Right atrium auricular region (tissue), 2 donors: ENCODE data around the gene SELENOI. TPM values are rescaled to one million over a fixed set of nuclear protein-coding genes. Genes with fewer than 3 reads are reported as not detected.

ENCODE experiments used
- DNase-seq: peaks from one replicate; pipeline ENCODE4 v3.0.0-alpha.2; 2019; ENCODE audit warnings: low spot score
- H3K27ac ChIP-seq, 2 donors: fragments of 200-600 bp; sonication (generic); 1 replicate in 1 of 2; 2 replicates in 1 of 2; pipeline ENCODE4 v1.5.1; 2016 to 2019
- H3K27me3 ChIP-seq, 2 donors: fragments of 200-600 bp; sonication (generic); one replicate each; pipeline versions ENCODE4 v1.5.1 to v1.6.0; 2017 to 2019
- H3K36me3 ChIP-seq: fragments of 200-600 bp; sonication (generic); one replicate; pipeline ENCODE4 v1.5.1; 2016
- H3K4me1 ChIP-seq, 2 donors: fragments of 200-600 bp; sonication (generic); one replicate each; pipeline versions ENCODE4 v1.5.1 to v1.6.0; 2017 to 2019
- H3K4me3 ChIP-seq, 2 donors: fragments of 200-600 bp; sonication (generic); 1 replicate in 1 of 2; 2 replicates in 1 of 2; pipeline ENCODE4 v1.5.1; 2017 to 2019; ENCODE audit warnings: mild to moderate bottlenecking in 1 of 2, moderate library complexity in 1 of 2
- H3K9me3 ChIP-seq, 2 donors: fragments of 200-600 bp; sonication (generic); one replicate each; pipeline ENCODE4 v1.5.1; 2019
- CTCF ChIP-seq, 2 donors: fragments of 200-600 bp; sonication (generic); IDR thresholded peaks; one replicate each; pipeline ENCODE4 v1.5.1; 2019; ENCODE audit warnings: antibody characterized with exemption in 2 of 2
- total RNA-seq, 2 donors: library from RNA; depleted of rRNA; stranded (reverse); fragments of >200 nt; gene quantifications; one replicate each; pipeline ENCODE4 v1.1.0, GENCODE V29; 2016

Gene SELENOI
- total RNA-seq, 2 donors from 2014 or later: 7.6 to 11.6 TPM

DNA sequence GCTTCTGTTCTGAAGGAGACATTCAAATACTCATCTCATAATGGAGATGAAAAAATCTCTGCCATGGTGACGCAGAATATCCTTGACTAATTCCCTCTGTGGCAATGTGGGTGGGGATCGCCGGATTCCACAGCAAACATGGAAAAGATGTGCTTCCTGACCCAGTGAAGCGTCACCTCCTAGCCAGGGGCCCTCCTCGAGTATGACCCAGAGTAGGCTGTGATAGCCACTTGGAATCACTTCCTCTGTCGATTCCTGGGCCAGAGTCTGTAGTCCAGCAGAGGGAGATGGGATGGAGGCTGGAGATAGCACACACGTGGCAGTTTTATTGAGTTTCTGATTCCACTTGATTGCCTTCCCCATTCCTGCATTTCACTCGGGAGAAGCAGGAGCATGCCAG is 92.6 kb downstream of the SELENOI start:
- Histone ChIP-seq H3K27me3 (no peaks in the 10 kb centered on the region), H3K4me1 (no peaks in the 10 kb centered on the region), H3K27ac (no peak overlapping the region), H3K9me3 (no peaks in the 10 kb centered on the region), H3K36me3 (no peaks in the 10 kb centered on the region), H3K4me3 (no peak overlapping the region)
- DNase-seq: no peak
- no peak for TF ChIP-seq CTCF (IDR thresholded peaks at IDR 0.05)

- Histone ChIP-seq H3K4me1 (no peaks in the 10 kb centered on the region), H3K27ac (no peak overlapping the region), H3K36me3 (no peaks in the 10 kb centered on the region), H3K4me3 (no peak overlapping the region), H3K9me3 (no peaks in the 10 kb centered on the region), H3K27me3 (no peaks in the 10 kb centered on the region)
- TF ChIP-seq CTCF (IDR thresholded peaks at IDR 0.05): no peak
- no peak for DNase-seq
Observed at GRCh38 chr2:26438926-26439325, 93.0 kb downstream of the SELENOI start.

GRCh38 chr2:26442301-26442700 is 96.4 kb downstream of the SELENOI start:
- Histone ChIP-seq H3K9me3 (no peaks in the 10 kb centered on the region), H3K27ac (no peak overlapping the region), H3K4me3 (no peak overlapping the region), H3K4me1 (no peaks in the 10 kb centered on the region), H3K36me3 (no peaks in the 10 kb centered on the region), H3K27me3 (no peaks in the 10 kb centered on the region)
- TF ChIP-seq CTCF (IDR thresholded peaks at IDR 0.05): no peak
- no peak for DNase-seq

DNA sequence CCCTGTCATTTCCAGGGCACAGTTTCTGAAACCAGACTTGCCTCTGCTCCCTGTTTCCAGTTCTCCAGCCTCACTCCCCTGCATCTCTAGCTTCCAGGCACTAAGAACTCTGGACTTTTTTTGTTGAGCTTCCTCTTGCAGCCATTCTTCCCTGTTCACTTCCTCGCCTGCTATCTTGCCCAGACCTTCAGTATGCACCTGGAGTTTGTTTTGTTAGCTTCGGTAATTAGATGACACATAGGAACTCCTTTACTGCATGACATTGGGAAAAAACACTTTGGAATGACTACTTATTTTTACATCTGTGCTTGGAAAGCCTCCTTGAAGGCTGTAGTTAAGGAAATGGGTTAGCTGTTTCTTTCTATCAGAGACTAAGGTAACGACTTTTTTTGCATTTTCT is 96.8 kb downstream of the SELENOI start:
- no peak for DNase-seq

DNA sequence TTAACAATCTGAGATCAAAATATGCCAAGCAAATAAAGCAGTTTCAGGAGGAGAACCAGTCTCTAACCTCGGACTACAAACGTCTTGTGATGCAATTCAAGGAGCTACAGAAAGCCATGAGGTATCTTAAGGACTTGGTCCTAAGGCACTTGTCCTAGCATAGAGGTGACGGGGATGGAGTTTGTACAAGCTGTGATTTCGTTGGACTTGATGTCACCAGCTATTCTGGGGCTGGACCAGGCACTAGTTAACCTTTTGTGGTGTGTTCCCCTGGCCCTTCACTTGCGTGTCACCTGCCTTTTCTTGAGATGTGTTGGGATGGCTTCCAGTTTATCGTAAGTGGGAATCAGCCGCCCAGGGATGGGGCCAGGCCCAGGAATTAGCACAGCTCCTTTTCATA is 98.3 kb downstream of the SELENOI start:
- no peaks in the 10 kb centered on the region for H3K36me3 ChIP-seq
- H3K4me1 ChIP-seq: no peaks in the 10 kb centered on the region
- H3K4me3 ChIP-seq: no peak overlapping the region
- H3K27me3 ChIP-seq: no peaks in the 10 kb centered on the region
- no peak for TF ChIP-seq CTCF (IDR thresholded peaks at IDR 0.05)
- peak; percentile 23 for DNase-seq
- no peaks in the 10 kb centered on the region for H3K9me3 ChIP-seq
- no peak overlapping the region for H3K27ac ChIP-seq

More for the DNA sequence above, 96.8 kb downstream of the SELENOI start:
- Histone ChIP-seq H3K36me3 (no peaks in the 10 kb centered on the region), H3K4me1 (no peaks in the 10 kb centered on the region), H3K4me3 (no peak overlapping the region), H3K9me3 (no peaks in the 10 kb centered on the region), H3K27ac (no peak overlapping the region), H3K27me3 (no peaks in the 10 kb centered on the region)
- TF ChIP-seq CTCF (IDR thresholded peaks at IDR 0.05): no peak

Other genes starting within 250 kb of the SELENOI start
- 10 to 100 TPM in 1 of 2 donors, 1 to 10 TPM in 1; 3.0 to 48.4 TPM for gene GAREM2, start 173.1 kb upstream of the SELENOI start, total RNA-seq
- gene HADHA, start 101.5 kb upstream of the SELENOI start, total RNA-seq: 100 to 1,000 TPM; 333 to 364 TPM
- 100 to 1,000 TPM; 756 to 770 TPM for gene HADHB, start 101.2 kb upstream of the SELENOI start, total RNA-seq
- not detected for gene ADGRF3, start 646 bp downstream of the SELENOI start, total RNA-seq
- not detected for gene DRC1, start 55.8 kb downstream of the SELENOI start, total RNA-seq
- gene OTOF, start 132.0 kb downstream of the SELENOI start, total RNA-seq: under 1 TPM; 0.08 to 0.33 TPM